D721Med (cell line): ENCODE data around the gene PDLIM7.
A peak's percentile ranks its signal among the peaks of the same experiment; 100 is the strongest.

ENCODE experiments used
- DNase-seq: peaks from one replicate; pipeline ENCODE4 v3.0.0; 2011; ENCODE audit warnings: low spot score; ENCODE audit not compliant: insufficient read length
- FAIRE-seq: peaks from 2 replicates; lab custom pipeline; 2011; peaks lifted over from hg19 to GRCh38; lab: Jason Lieb, UNC
- TF ChIP-seq, protein P1 (sequence below): IDR thresholded peaks from 2 replicates; pipeline ENCODE4 v1.5.1; 2012; ENCODE audit warnings: mild to moderate bottlenecking, control low read depth; ENCODE audit not compliant: insufficient read depth; ENCODE audit errors: missing control alignments

The PDLIM7 gene

GRCh38 chr5:177505075-177505474 is 7.7 kb upstream of the PDLIM7 start:
- TF ChIP-seq, protein P1, sequence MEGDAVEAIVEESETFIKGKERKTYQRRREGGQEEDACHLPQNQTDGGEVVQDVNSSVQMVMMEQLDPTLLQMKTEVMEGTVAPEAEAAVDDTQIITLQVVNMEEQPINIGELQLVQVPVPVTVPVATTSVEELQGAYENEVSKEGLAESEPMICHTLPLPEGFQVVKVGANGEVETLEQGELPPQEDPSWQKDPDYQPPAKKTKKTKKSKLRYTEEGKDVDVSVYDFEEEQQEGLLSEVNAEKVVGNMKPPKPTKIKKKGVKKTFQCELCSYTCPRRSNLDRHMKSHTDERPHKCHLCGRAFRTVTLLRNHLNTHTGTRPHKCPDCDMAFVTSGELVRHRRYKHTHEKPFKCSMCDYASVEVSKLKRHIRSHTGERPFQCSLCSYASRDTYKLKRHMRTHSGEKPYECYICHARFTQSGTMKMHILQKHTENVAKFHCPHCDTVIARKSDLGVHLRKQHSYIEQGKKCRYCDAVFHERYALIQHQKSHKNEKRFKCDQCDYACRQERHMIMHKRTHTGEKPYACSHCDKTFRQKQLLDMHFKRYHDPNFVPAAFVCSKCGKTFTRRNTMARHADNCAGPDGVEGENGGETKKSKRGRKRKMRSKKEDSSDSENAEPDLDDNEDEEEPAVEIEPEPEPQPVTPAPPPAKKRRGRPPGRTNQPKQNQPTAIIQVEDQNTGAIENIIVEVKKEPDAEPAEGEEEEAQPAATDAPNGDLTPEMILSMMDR: no peak
- FAIRE-seq: no peak
- DNase-seq: no peak

- FAIRE-seq (no peak), DNase-seq (no peak)
- TF ChIP-seq, protein P1: no peak
These were observed 7.0 kb upstream of the PDLIM7 start for GRCh38 chr5:177504086-177505056.

DNA sequence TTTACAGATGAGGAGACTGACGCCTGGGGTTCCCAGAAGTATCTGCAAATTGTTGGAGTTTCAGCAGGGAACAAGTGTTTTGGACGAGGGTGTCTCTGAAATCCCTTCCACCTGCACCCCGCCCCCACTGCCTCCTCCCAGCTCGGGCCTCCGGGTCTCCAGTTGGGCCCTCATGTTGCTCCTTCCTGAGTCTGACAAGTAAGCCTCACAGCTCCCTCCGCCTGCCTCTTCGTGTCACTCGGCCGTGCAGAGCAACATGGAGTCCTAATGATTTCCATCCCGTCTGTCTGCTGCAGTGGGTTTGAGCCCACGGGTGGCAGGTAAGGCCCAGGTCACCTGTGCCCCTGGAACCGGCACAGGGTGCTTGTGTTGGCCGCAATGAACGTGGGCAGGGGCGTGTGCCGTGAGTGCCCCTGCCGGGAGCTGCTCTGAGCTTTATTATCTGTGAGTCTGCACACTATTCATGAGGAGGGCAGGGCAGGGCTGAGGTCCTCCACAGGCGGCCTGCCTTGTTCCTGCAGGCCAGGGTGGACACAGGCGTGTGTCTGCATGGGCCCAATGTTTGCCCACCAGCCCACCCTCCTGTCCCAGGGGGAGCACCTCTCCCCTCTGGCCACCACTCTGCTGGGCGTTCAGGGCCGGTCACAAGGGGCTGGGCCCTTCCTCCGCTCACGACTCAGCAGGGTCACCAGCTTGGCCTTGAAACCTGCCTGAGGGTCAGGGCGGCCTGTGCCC is 6.1 kb upstream of the PDLIM7 start:
- FAIRE-seq (no peak), DNase-seq (no peak)
- TF ChIP-seq, protein P1: no peak

DNA sequence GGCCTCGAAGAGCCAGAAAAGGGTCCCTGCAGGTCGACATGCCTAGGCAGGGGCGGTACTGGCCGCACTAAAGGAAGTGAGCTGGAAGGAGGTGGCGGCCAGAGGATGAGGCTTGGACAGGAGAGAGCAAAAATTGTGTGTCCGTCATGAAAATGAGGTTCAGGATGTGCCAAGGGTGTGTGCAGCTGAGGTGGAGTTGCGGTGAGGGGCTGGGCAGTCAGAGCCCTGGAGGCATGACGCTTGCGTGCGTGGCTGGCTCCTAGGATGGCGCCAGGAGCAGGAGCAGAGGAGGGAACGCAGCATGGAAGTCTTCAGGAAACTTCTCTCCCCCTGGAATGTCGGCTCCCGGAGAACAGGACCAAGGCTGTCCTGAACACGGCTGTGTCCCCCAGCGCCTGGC is 5.5 kb upstream of the PDLIM7 start:
- DNase-seq: no peak
- TF ChIP-seq, protein P1: no peak
- FAIRE-seq: no peak

DNA sequence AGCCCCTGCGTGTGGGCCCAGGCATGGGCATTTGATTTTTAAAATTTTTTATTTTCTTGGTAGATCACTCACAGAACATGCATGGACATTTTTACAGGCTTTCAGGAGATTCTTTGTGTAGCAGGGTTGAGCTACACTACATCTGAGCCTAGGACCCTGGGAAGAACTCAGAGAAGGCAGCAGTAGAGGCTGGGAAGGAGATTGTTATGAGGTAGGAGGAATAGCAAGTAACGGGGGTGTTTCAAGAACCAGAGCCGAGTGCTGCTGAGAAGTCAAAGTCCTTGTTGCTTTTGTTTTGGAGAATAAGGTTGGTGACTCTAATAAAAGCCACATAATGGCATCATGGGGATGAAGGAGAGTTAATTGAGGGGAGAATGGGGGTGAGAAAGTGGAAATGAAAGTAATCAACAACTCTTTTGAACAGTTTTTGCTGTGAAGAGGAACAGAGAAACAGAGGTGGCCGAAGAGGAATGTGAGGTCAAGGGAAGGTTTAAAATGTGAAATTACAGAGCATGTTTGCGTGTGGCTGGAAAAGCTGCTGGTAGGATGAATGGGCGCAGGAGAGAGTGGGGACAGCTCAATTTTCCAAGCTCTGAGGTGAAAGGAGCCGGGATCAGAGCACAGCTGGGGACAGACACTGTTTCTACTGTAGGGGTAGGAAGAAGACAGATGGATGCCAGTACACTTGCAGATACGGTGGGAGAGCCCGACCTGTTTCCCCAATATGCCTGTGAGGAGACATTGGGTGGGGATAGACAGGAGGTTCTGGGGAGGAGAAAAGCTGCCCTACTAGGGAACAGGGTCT is 4.7 kb upstream of the PDLIM7 start:
- TF ChIP-seq, protein P1: no peak
- FAIRE-seq: no peak
- no peak for DNase-seq

DNA sequence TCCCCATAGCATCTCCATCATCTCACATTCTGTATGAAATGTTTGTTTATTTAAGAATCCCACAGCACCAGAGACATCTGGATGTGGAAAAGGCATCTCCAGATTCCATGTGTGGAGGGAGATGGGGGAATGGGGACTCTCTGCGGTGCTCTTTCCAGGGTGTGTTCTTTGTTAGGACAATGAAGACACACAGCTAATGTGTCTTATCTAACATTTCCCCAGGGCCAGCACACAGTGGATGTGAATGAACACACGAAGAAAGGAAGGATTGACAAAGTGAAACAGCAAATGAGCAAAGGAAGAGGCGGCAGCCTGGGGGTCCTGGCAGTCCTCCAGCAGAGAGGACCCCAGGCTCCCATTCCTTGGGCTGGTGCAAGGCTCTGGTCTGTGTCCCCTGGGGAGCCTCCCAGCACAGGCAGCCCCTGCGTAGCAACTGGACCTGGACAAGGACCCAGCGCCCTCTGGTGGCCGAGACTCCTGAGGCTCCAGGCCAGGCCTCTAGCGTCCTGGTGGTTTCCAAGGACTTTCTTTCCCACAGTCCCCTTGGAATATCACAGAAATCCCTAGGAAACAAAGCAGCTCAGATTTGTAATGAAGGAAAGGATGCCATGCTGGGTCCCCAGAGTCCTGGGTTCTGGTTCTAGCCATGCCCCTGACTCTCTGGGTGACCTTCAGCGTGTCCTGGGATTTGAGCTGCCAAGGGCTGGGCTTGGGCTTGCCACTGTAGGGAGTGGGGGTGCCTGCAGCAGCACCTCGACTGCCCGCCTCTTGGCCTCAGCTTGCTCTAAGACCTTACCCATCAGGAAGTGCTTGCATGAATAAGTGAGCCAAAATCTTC is 3.5 kb upstream of the PDLIM7 start:
- DNase-seq (peak; percentile 96), FAIRE-seq (no peak)
- TF ChIP-seq, protein P1: peak; percentile 84
